Gastroesophageal sphincter (tissue), 4 donors: Measurements from ENCODE around the gene HCFC1. TPM values are rescaled to one million over a fixed set of nuclear protein-coding genes. Genes with fewer than 3 reads are reported as not detected.
"Not testable (repeated sequence)": the region's sequence is repeated elsewhere in the genome, so short reads cannot be mapped to it uniquely, and the experiment has no call there.

ENCODE experiments used
- ATAC-seq: fragments of 150-250 bp; one replicate; pipeline ENCODE4 v1.9.1; 2016; ENCODE audit warnings: mild to moderate bottlenecking, moderate library complexity
- H3K27ac ChIP-seq, 4 donors: fragments of 200-600 bp; sonication (generic) in 3 of 4; 1 replicate in 3 of 4; 2 replicates in 1 of 4; pipeline ENCODE4 v1.5.1; 2016 to 2019
- H3K27me3 ChIP-seq: fragments of 200-600 bp; sonication (generic); one replicate; pipeline ENCODE4 v1.5.1; 2019
- H3K36me3 ChIP-seq, 2 donors: fragments of 200-600 bp; sonication (generic); one replicate each; pipeline ENCODE4 v1.5.1; 2019; ENCODE audit warnings: control low read depth in 1 of 2
- H3K4me1 ChIP-seq, 3 donors: fragments of 200-600 bp; sonication (generic); 1 replicate in 2 of 3; 2 replicates in 1 of 3; pipeline ENCODE4 v1.5.1; 2016 to 2019; ENCODE audit warnings: control low read depth in 2 of 3
- H3K4me3 ChIP-seq, 2 donors: fragments of 200-600 bp; sonication (generic); one replicate each; pipeline ENCODE4 v1.5.1; 2019; ENCODE audit warnings: mild to moderate bottlenecking in 1 of 2, moderate library complexity in 1 of 2
- H3K9me3 ChIP-seq, 3 donors: fragments of 200-600 bp; sonication (generic); one replicate each; pipeline ENCODE4 v1.5.1; 2017 to 2019; ENCODE audit warnings: control low read depth in 2 of 3
- EP300 ChIP-seq: sonication (generic); formaldehyde crosslinking; IDR thresholded peaks from one replicate; pipeline ENCODE4 v1.6.1; 2017; ENCODE audit warnings: antibody characterized with exemption, mild to moderate bottlenecking
- POLR2A ChIP-seq, 2 donors: fragments of 450-650 bp; IDR thresholded peaks; one replicate each; pipeline ENCODE4 v1.6.1; 2017; ENCODE audit warnings: antibody characterized with exemption in 2 of 2, mild to moderate bottlenecking in 2 of 2, moderate library complexity in 1 of 2
- POLR2AphosphoS5 ChIP-seq: sonication (generic); formaldehyde crosslinking; IDR thresholded peaks from one replicate; pipeline ENCODE4 v1.6.1; 2017; ENCODE audit warnings: antibody characterized with exemption
- WGBS, 2 donors: methylation state at CpG; one replicate each; pipeline ENCODE4 v1.1.5; 2018; ENCODE audit warnings: low coverage in 1 of 2; 5-methylcytosine and 5-hydroxymethylcytosine counted together
- total RNA-seq, 4 donors: library from RNA; depleted of rRNA; stranded (reverse); fragments of >200 nt; gene quantifications; one replicate each; pipeline ENCODE4 v1.1.0, GENCODE V29; 2016
- TF ChIP-seq, protein P1 (sequence below), 4 experiments: fragments of 200-600 bp in 2 of 4; fragments of 450-650 bp in 2 of 4; sonication (generic) in 1 of 4; IDR thresholded peaks; one replicate each; pipeline ENCODE4 v1.5.1; 2017 to 2019; ENCODE audit warnings: antibody characterized with exemption in 4 of 4, mild to moderate bottlenecking in 2 of 4, moderate library complexity in 2 of 4

Gene HCFC1
- total RNA-seq, 4 donors from 2014 or later = 32.9 to 94.4 (median 43.1) TPM

DNA sequence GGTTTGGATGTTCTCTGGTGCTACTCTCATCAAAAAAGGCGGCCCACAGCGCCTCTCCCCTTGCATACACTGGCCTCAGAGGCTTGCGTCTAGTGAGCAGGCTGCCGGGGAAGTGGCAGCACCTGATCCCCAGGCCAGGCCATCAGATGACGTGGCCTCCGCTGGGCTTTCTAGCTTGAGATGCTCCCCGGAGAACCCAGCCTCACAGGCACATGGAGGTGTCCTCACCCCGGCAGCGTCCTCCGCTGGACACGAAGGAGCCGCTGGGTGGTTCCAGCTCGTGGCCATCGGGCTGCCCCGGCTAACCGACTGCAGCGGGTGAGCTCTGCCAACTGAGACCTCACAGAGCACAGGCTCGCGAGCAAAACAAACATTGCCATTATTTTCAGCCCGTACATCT lies 35.3 kb upstream of the HCFC1 start:
- 100% methylated on average over 2 of the region's 20 CpGs; no CpG with 5 or more reads in 1 of the 2 donors for WGBS, 2 donors

GRCh38 chrX:154004315-154004714 lies 32.7 kb upstream of the HCFC1 start:
- Histone ChIP-seq H3K9me3 (no peaks in the 10 kb centered on the region), H3K27ac (no peak overlapping the region), H3K4me1 (no peaks in the 10 kb centered on the region), H3K36me3 (no peaks in the 10 kb centered on the region), H3K4me3 (no peak overlapping the region), H3K27me3 (no peaks in the 10 kb centered on the region)
- no peak for TF ChIP-seq POLR2A (IDR thresholded peaks at IDR 0.05)
- no peak for ATAC-seq
- WGBS, 2 donors = 71 to 75% methylated on average over 9 to 10 of the region's 11 CpGs

More for the DNA sequence above, 35.3 kb upstream of the HCFC1 start:
- no peak overlapping the region for H3K4me3 ChIP-seq
- H3K27ac ChIP-seq = no peak overlapping the region
- no peaks in the 10 kb centered on the region for H3K27me3 ChIP-seq
- H3K36me3 ChIP-seq = peaks cover 0 to 9% of the 10 kb centered on the region in 2 donors
- no peaks in the 10 kb centered on the region for H3K9me3 ChIP-seq
- TF ChIP-seq EP300 = no peak
- no peak for TF ChIP-seq POLR2AphosphoS5
- no peak for TF ChIP-seq POLR2A (IDR thresholded peaks at IDR 0.05)
- TF ChIP-seq, protein P1, sequence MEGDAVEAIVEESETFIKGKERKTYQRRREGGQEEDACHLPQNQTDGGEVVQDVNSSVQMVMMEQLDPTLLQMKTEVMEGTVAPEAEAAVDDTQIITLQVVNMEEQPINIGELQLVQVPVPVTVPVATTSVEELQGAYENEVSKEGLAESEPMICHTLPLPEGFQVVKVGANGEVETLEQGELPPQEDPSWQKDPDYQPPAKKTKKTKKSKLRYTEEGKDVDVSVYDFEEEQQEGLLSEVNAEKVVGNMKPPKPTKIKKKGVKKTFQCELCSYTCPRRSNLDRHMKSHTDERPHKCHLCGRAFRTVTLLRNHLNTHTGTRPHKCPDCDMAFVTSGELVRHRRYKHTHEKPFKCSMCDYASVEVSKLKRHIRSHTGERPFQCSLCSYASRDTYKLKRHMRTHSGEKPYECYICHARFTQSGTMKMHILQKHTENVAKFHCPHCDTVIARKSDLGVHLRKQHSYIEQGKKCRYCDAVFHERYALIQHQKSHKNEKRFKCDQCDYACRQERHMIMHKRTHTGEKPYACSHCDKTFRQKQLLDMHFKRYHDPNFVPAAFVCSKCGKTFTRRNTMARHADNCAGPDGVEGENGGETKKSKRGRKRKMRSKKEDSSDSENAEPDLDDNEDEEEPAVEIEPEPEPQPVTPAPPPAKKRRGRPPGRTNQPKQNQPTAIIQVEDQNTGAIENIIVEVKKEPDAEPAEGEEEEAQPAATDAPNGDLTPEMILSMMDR (IDR thresholded peaks at IDR 0.05) = no peak
- no peak for ATAC-seq
- no peaks in the 10 kb centered on the region for H3K4me1 ChIP-seq

GRCh38 chrX:154002215-154002719 lies 30.6 kb upstream of the HCFC1 start:
- H3K9me3 ChIP-seq = no peaks in the 10 kb centered on the region
- H3K36me3 ChIP-seq = no peaks in the 10 kb centered on the region
- peak; percentile 69 for ATAC-seq
- no peaks in the 10 kb centered on the region for H3K4me1 ChIP-seq
- H3K27ac ChIP-seq = peak overlapping the region in 1 of 4 donors; percentile 37
- WGBS, 2 donors = 75% methylated on average over 3 of the region's 17 CpGs; no CpG with 5 or more reads in 1 of the 2 donors
- H3K27me3 ChIP-seq = no peaks in the 10 kb centered on the region
- no peak for TF ChIP-seq POLR2AphosphoS5
- no peak for TF ChIP-seq EP300
- TF ChIP-seq, protein P1 (IDR thresholded peaks at IDR 0.05) = no peak
- no peak for TF ChIP-seq POLR2A (IDR thresholded peaks at IDR 0.05)
- no peak overlapping the region for H3K4me3 ChIP-seq

GRCh38 chrX:154000051-154000450 lies 28.4 kb upstream of the HCFC1 start:
- Histone ChIP-seq H3K27me3 (no peaks in the 10 kb centered on the region), H3K36me3 (no peaks in the 10 kb centered on the region), H3K27ac (no peak overlapping the region), H3K9me3 (no peaks in the 10 kb centered on the region), H3K4me1 (no peaks in the 10 kb centered on the region), H3K4me3 (no peak overlapping the region)
- no peak for ATAC-seq
- 33 to 46% methylated on average over 3 to 4 of the region's 5 CpGs for WGBS, 2 donors
- TF ChIP-seq EP300 = no peak
- TF ChIP-seq POLR2A (IDR thresholded peaks at IDR 0.05) = no peak
- TF ChIP-seq POLR2AphosphoS5 = no peak
- TF ChIP-seq, protein P1 (IDR thresholded peaks at IDR 0.05) = no peak

DNA sequence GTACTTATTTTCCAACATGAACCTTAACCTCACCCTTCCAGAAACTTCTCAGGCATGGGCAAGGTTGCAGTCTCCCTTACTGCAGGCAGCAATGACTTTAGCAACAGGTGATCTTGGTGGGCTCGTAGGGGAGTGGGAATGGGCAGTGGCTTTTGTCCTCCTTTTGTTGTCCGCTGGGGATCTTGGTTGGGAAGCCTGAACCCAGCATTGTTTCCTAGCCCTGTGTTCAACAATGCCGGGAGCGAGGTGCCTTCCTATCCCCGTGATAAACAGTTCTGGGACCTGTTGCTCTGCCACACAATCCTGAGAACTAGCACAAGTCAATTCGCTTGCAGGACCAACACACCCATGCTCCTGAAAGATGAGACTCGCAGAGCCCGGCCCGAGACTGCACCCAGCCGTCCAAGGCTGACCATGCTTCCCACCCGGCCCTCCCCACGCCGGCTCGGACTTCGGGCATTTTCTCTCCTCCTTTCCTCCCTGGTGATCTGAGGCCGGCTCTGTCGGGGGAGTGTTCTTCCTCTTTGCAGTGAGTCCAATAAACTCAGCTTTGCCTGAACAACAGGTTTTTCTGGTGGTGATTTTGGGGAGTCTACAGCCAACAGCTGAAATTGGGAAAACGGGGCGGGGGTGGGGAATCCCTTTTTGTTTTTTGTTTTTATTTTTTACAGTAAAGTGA lies 27.9 kb upstream of the HCFC1 start:
- WGBS, 2 donors = 72% methylated on average over 4 of the region's 19 CpGs; no CpG with 5 or more reads in 1 of the 2 donors
- Histone ChIP-seq H3K4me3 (no peak overlapping the region), H3K36me3 (no peaks in the 10 kb centered on the region), H3K27ac (no peak overlapping the region), H3K9me3 (no peaks in the 10 kb centered on the region), H3K27me3 (no peaks in the 10 kb centered on the region), H3K4me1 (no peaks in the 10 kb centered on the region)
- ATAC-seq = no peak
- TF ChIP-seq POLR2A (IDR thresholded peaks at IDR 0.05) = no peak

GRCh38 chrX:153995504-153995903 lies 23.9 kb upstream of the HCFC1 start:
- H3K27me3 ChIP-seq = no peaks in the 10 kb centered on the region
- WGBS, 2 donors = 93 to 100% methylated on average over 6 of the region's 8 CpGs
- no peaks in the 10 kb centered on the region for H3K36me3 ChIP-seq
- no peak for ATAC-seq
- no peak overlapping the region for H3K4me3 ChIP-seq
- no peaks in the 10 kb centered on the region for H3K9me3 ChIP-seq
- TF ChIP-seq, protein P1 (IDR thresholded peaks at IDR 0.05) = no peak
- no peak for TF ChIP-seq POLR2AphosphoS5
- no peak for TF ChIP-seq EP300
- no peak for TF ChIP-seq POLR2A (IDR thresholded peaks at IDR 0.05)
- no peak overlapping the region for H3K27ac ChIP-seq
- no peaks in the 10 kb centered on the region for H3K4me1 ChIP-seq

DNA sequence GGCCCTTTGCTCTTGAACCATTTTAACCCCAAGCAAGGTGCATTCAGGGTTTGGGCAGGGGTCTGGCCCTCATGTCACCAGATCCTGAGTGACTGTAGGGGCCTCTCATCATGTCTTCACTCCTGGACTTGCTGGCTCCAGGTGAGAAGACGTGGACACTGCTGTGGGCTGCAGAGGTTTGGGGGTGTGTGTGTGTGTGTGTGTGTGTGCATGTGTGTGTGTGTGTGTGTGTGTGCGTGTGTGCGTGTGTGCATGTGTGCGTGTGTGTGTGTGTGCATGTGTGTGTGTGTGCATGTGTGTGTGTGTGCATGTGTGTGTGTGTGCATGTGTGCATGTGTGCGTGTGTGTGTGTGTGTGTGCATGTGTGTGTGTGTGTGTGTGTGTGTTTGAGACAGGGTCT lies 22.8 kb upstream of the HCFC1 start:
- not testable (repeated sequence) for H3K27me3 ChIP-seq, H3K9me3 ChIP-seq, H3K27ac ChIP-seq, ATAC-seq, H3K4me3 ChIP-seq, H3K36me3 ChIP-seq, H3K4me1 ChIP-seq
- WGBS, 2 donors = no CpG with 5 or more reads among the region's 5 CpGs
